HepG2 (cell line): ENCODE data around the gene OSBPL5. TPM values are rescaled to one million over a fixed set of nuclear protein-coding genes. Genes with fewer than 3 reads are reported as not detected.

ENCODE experiments used
- ATAC-seq: fragments of 200-7000 bp; cut with Tn5 transposase; 3 replicates; pipeline ENCODE4 v1.9.1; 2020; ENCODE audit warnings: mild to moderate bottlenecking, moderate library complexity
- BruUV-seq: library from RNA; stranded (reverse); fragments of 400-500 nt; replicated peaks from 2 replicates; lab custom pipeline; 2021; lab: Mats Ljungman, UMichigan
- CTCF ChIA-PET: fragments of 300-600 bp; formaldehyde crosslinking; extraction: SDS; loops from one replicate; lab custom pipeline; 2021; ENCODE audit warnings: low total read pairs, inconsistent platforms, low intra/inter-chr PET ratio; lab: Yijun Ruan, JAX
- POLR2A ChIA-PET: fragments of 350-600 bp; sonication (Branson Sonifier 250); formaldehyde crosslinking; loops from one replicate; lab custom pipeline; 2020; ENCODE audit warnings: antibody characterized with exemption, inconsistent platforms; lab: Yijun Ruan, JAX
- DNase-seq: peaks from one replicate; pipeline ENCODE4 v3.0.0-alpha.2; 2015; ENCODE audit warnings: low spot score
- FAIRE-seq: peaks from 3 replicates; lab custom pipeline; 2011; peaks lifted over from hg19 to GRCh38; lab: Jason Lieb, UNC
- H2AFZ ChIP-seq: one replicate; pipeline ENCODE4 v1.6.1; 2011; ENCODE audit warnings: low read length, inconsistent platforms
- H3K27ac ChIP-seq: fragments of 300-600 bp; 3 replicates; pipeline ENCODE4 v1.8.0; 2011; ENCODE audit warnings: mixed run types, mild to moderate bottlenecking, mixed read lengths, low read length, inconsistent platforms; ENCODE audit not compliant: insufficient read depth; ENCODE audit errors: extremely low read length
- H3K27me3 ChIP-seq, 2 experiments: fragments of 200-600 bp in 1 of 2; 2 replicates in 1 of 2; 3 replicates in 1 of 2; pipeline versions ENCODE4 v1.6.0 to v1.8.0; 2011; ENCODE audit warnings: low read length in 2 of 2, mild to moderate bottlenecking in 2 of 2, moderate library complexity in 2 of 2, inconsistent platforms in 1 of 2; ENCODE audit not compliant: insufficient read depth in 2 of 2, control insufficient read depth in 1 of 2
- H3K36me3 ChIP-seq, 2 experiments: fragments of 200-600 bp in 1 of 2; replicated peaks in 1 of 2; 2 replicates in 1 of 2; 3 replicates in 1 of 2; pipeline versions ENCODE4 v1.5.1 to v1.8.0; 2011; ENCODE audit warnings: low read length in 2 of 2, inconsistent platforms in 1 of 2; ENCODE audit not compliant: insufficient read depth in 2 of 2, control insufficient read depth in 1 of 2
- H3K4me1 ChIP-seq: 2 replicates; pipeline ENCODE4 v1.5.1; 2012; ENCODE audit warnings: low read length, inconsistent platforms; ENCODE audit not compliant: insufficient read depth
- H3K4me2 ChIP-seq: 2 replicates; pipeline ENCODE4 v1.6.0; 2011; ENCODE audit warnings: low read depth, low read length, inconsistent platforms
- H3K4me3 ChIP-seq, 3 experiments: fragments of 200-600 bp in 1 of 3; sonication (generic), shearing (Covaris generic) in 1 of 3; replicated peaks in 1 of 3; 2 replicates each; pipeline ENCODE4 v1.5.1; 2011 to 2016; ENCODE audit warnings: low read length in 3 of 3, inconsistent platforms in 2 of 3, low read depth in 2 of 3, mild to moderate bottlenecking in 2 of 3, control low read depth in 1 of 3, mixed read lengths in 1 of 3; ENCODE audit not compliant: insufficient read depth in 1 of 3
- H3K79me2 ChIP-seq: one replicate; pipeline ENCODE4 v1.6.1; 2011; ENCODE audit warnings: low read length, inconsistent platforms; ENCODE audit not compliant: insufficient read depth
- H3K9ac ChIP-seq: 2 replicates; pipeline ENCODE4 v1.6.0; 2011; ENCODE audit warnings: mild to moderate bottlenecking, low read depth, low read length, inconsistent platforms; ENCODE audit not compliant: insufficient read depth
- H3K9me3 ChIP-seq: 2 replicates; pipeline ENCODE4 v1.5.1; 2012; ENCODE audit warnings: mild to moderate bottlenecking, low read length
- H4K20me1 ChIP-seq: 2 replicates; pipeline ENCODE4 v1.6.0; 2011; ENCODE audit warnings: inconsistent platforms, mild to moderate bottlenecking, low read length, moderate library complexity; ENCODE audit not compliant: insufficient read depth
- NR2C2 ChIP-seq: sonication (generic); formaldehyde crosslinking; IDR thresholded peaks from 2 replicates; pipeline ENCODE4 v1.4.0; 2020; ENCODE audit warnings: missing genetic modification reagents, mild to moderate bottlenecking, moderate library complexity, borderline replicate concordance
- REST ChIP-seq, 2 experiments: IDR thresholded peaks; 2 replicates each; pipeline ENCODE4 v1.6.1; 2011 to 2012; ENCODE audit warnings: low read length in 2 of 2, borderline replicate concordance in 1 of 2, low read depth in 1 of 2, mild to moderate bottlenecking in 1 of 2, moderate library complexity in 1 of 2
- ZNF564 ChIP-seq: sonication (generic); formaldehyde crosslinking; IDR thresholded peaks from 2 replicates; pipeline ENCODE4 v1.8.1; 2023; ENCODE audit warnings: mild to moderate bottlenecking, missing genetic modification reagents
- ZNF572 ChIP-seq: sonication (generic); formaldehyde crosslinking; IDR thresholded peaks from 2 replicates; pipeline ENCODE4 v1.5.1; 2020; ENCODE audit warnings: mild to moderate bottlenecking, missing genetic modification reagents
- ZNF589 ChIP-seq: sonication (generic); formaldehyde crosslinking; conservative IDR thresholded peaks from 2 replicates; pipeline ENCODE4 v1.8.0; 2022; ENCODE audit warnings: mild to moderate bottlenecking, moderate library complexity, missing genetic modification reagents
- ZNF644 ChIP-seq: IDR thresholded peaks from 2 replicates; pipeline ENCODE4 v1.6.1; 2016; ENCODE audit warnings: low read depth
- WGBS: methylation state at CpG from one replicate; pipeline ENCODE4 v1.1.6; 2017; ENCODE audit warnings: low lambda C conversion rate; 5-methylcytosine and 5-hydroxymethylcytosine counted together
- in situ Hi-C: cut with HindIII; loops from 2 replicates; pipeline ENCODE4 v1.10.0; 2017; ENCODE audit warnings: low pct_unique_long_range_greater_than_20kb; ENCODE audit not compliant: extremely low pct_ligation_motif_present
- intact Hi-C: fragments of 100-400 bp; cut with micrococcal nuclease; formaldehyde crosslinking; loops from one replicate; pipeline ENCODE4 v1.10.0; 2022; ENCODE audit not compliant: unreplicated experiment
- polyA plus RNA-seq, 8 experiments: library from polyadenylated mRNA; depleted of rRNA in 3 of 8; stranded (reverse) in 7 of 8; unstranded in 1 of 8; fragments of >200 nt; fragmentation: Illumina TruSeq in 4 of 8; extraction: Trizol in 4 of 8; gene quantifications; 2 replicates each; pipeline versions ENCODE4 v1.2.1 to v1.2.3, GENCODE V29; 2011 to 2016; ENCODE audit warnings: low read depth in 4 of 8, missing spikeins in 1 of 8, mixed read lengths in 1 of 8; ENCODE audit not compliant: insufficient read depth in 1 of 8
- total RNA-seq, 5 experiments: library from RNA; depleted of rRNA; stranded (reverse); fragments of >200 nt; fragmentation: Illumina TruSeq; extraction: Trizol; gene quantifications; 2 replicates each; pipeline ENCODE4 v1.2.3, GENCODE V29; 2016; ENCODE audit warnings: low read depth in 1 of 5

The OSBPL5 gene
- total and polyA plus RNA-seq, 2 of the 13 experiments (the other 11 are each of a cell fraction or from before 2014, with no cell fraction given) = not detected

GRCh38 chr11:3073029-3073435 lies 92.1 kb downstream of the OSBPL5 start:
- no peaks in the 10 kb centered on the region for H3K36me3 ChIP-seq
- intact Hi-C loops = no loop called here
- no peak for TF ChIP-seq ZNF564 (CRISPR knock-in tag)
- no peak for TF ChIP-seq ZNF644 (CRISPR knock-in tag)
- no peak for TF ChIP-seq NR2C2 (CRISPR knock-in tag)
- TF ChIP-seq ZNF572 (CRISPR knock-in tag) = no peak
- TF ChIP-seq ZNF589 = no peak
- TF ChIP-seq REST (IDR thresholded peaks at IDR 0.05; ENCODE audit: borderline replicate concordance in 1 of 2, low read depth in 1 of 2, low read length in 2 of 2) = no peak
- no peaks in the 10 kb centered on the region for H3K9me3 ChIP-seq
- no peak overlapping the region for H3K4me2 ChIP-seq
- in situ Hi-C loops = no loop called here
- no peak overlapping the region for H2AFZ ChIP-seq
- POLR2A ChIA-PET = no interaction called here
- 33% methylated on average over 3 of the region's 3 CpGs for WGBS
- ATAC-seq (no peak), DNase-seq (no peak), FAIRE-seq (no peak)
- H3K79me2 ChIP-seq = no peaks in the 10 kb centered on the region
- CTCF ChIA-PET = no interaction called here
- BruUV-seq = no TSS peak
- no peak overlapping the region for H3K27ac ChIP-seq
- H4K20me1 ChIP-seq = no peaks in the 10 kb centered on the region
- peaks cover 1 to 12% of the 10 kb centered on the region in 2 experiments; a peak in 4 of 5 replicates for H3K27me3 ChIP-seq
- peaks cover 10% of the 10 kb centered on the region for H3K4me1 ChIP-seq
- no peak overlapping the region for H3K4me3 ChIP-seq
- no peak overlapping the region for H3K9ac ChIP-seq
